GM21576 (cell line): ENCODE measurements around the gene SLK.
A peak's percentile ranks its signal among the peaks of the same experiment; 100 is the strongest.

Experiments used
- ATAC-seq: cut with Tn5 transposase; IDR thresholded peaks from one replicate; pipeline ENCODE4 v1.9.1; 2021; ENCODE audit warnings: mild to moderate bottlenecking, moderate library complexity; ENCODE audit not compliant: unreplicated experiment

The SLK gene

DNA sequence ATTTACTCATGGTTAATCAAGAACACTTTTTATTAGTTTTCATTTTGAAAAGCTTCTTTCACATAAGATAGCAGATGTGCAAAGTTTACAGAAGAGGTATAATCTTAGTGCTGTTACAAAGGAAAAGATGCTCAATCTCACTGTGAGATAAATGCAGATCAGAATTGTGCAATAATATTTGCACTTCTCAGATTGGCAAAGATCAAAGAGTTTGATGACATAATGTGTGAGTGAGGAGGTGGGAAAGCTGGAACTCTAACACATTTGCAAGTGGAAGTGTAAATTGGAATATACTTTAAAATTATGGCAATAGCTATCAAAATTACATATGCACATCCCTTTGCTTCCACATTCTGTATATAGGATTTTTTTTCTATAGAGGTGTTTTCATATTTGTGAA, 27.4 kb upstream of the SLK start:
- no peak for ATAC-seq

DNA sequence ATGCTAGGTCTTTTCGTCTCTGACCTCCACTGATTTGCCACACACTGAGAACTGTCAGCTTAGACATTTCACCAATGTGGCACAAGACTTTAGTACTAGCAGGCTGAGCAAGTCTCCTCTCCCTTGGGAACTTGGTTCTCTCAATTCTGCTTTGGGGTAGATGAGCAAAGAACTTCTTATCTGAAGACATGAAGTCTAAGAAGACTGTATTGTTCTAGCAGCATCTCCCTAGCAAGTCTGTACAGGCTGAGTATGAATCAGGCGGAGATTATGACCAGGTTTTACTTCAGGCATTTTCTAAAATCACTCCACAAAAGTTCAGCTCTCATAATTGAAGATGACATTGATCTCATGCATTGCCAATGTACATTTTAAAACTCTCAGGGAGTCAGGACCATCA, 25.1 kb upstream of the SLK start:
- no peak for ATAC-seq

DNA sequence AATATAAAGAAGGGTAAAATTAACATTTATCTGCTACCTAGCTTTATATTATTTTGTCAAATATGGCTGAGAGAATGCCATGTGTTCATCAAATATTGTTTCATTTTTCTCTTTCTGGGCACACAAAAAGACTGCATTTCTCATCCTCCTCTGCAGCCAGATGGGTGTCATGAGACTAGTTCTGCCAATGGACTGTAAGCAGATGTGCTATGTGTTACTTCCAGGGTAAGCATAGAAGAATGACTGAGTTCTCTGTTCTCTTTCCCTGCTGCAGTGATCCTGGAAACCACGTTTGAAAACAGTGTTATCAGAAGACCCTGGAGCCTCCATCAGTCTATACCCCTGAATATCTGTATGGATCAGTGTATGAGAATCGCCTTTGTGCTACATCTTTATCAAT, 24.1 kb upstream of the SLK start:
- ATAC-seq = no peak

DNA sequence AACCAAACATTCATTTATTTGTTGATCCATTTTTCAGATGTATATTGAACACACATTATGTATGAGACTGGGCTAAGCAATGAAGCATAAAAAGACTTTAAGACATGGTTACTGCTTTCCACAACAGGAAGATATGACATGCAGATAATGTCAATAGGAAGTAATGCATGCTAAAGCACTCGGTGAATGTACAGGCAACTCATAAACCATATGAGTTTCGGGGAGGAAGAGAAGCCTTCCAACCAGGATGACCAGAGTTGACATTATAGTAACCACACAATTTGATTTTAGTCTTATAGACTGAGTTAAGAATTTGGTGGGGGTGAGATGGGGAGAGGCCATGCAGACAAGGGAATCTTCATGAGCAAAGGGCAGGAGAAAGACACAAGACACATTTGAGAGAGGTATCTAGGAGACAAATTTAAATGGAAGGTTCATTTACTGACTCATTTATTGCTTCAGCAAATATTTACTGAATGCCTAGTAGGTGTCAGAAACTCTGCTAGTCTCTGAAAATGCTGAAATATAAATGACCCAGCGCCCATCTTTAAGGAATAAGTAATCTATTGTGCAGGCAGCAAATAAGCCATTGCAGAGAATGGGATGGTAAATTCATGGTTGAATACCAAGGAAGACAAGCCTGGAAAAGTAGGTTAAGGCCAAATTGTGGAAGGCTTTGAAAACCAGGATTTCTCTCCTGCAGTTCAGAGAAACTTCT, 19.0 kb upstream of the SLK start:
- no peak for ATAC-seq

DNA sequence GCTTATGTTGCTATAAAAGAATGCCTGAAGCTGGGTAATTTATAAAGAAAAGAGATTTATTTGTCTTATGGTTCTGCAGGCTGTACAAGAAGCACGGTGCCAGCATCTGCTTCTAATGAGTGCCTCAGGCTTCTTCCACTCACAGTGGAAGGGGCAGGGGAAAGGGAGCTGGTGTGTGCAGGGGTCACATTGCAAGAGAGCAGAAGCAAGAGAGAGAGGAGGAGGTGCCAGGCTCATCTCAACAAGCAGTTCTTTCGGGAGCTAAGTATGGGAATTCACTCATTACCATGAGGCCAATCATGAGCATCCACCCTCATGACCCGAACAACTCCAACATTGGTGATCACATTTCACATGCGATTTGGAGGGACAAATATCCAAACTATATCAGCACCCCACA, 17.2 kb upstream of the SLK start:
- no peak for ATAC-seq

DNA sequence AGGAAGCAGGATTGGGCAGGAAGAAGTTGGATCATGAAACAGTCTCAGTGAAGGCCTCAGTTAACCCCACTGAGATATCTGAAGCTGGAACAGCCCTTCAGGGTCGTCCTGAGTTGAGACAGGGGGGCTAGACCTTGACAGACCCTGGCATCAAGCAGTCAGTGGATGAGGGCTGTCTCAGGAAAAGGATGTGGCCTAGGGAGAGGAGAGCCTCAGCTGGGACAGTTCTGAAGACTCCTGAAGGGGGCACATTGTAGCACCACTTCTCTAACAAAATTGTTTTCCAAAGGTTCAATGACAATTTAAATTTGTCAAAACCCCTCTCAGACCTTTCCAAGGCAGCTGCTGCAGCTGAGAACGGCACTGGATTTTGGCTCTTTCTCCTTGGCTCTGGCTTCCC, 15.8 kb upstream of the SLK start:
- no peak for ATAC-seq

DNA sequence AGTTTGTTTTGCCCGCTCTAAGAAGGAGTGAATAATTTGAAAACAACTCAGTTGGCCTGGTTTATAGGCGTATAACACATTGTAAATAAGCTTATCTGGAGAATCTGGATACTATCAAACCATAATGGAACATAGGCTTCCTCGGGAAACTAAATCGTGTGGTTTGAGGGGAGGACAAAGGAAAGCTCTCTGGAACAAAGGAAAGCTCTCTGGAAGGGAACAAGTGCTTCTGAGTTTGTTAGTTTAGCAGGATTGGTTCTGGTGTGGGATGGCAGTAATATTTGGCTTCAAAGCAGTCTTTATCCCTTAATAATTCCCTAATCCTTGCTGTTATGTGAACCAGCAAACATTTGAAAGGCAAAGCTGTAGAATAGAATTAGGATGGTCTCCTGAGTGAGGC, 15.0 kb upstream of the SLK start:
- ATAC-seq = no peak

DNA sequence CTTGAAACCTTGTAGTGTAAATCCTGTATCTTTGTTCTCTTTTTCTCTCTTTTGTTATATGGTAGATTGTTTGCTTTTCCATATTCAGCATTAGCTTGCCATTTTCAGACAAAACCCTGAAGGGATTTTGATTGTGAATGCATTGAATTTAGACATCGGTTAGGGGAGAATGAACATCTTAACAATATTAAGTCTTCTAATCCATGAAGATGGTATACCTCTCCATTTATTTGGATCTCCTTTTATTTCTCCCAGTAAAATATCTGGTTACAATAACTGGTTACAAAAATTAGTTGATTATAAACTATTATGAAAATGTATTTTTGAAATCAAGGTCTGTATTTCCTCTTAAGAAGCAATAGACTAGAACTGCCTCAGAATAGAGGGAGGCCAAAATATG, 12.4 kb upstream of the SLK start:
- ATAC-seq = no peak

DNA sequence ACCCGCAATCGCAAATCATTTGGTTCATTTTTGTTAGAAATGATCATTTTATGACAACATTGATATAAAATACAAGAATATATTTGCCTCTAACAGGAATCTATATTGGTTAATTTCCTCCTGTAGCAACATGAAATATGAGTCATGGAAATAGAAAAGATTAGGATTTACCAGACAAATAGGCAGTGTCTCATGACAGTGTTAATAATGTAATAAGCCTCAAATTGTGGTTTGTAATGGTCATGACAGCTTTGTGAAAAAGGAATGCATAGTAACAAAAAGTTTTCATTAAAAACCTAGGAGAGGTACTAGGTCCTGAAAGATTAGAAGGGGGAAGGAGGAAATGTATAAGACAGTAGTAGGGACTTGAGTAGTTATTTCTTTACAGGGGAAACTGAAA, 7.9 kb upstream of the SLK start:
- ATAC-seq = no peak

DNA sequence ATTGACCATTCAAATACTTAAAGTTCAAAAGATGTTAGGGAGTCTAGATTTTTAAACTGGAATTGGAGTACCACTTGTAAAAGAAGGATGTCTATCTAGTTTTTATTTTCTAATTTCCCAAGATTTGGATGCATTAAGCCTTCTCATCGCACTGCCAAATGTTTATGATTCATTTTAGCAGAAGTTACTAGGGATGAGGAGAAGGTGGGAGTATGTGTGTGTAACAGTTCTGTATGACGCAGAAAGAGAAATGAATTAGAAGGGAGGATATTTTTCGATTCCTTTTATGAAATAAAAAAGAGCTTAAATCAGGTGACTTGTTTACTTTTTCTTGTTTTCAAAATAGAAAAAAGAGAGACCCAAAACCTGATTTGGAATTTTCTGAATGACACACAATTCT, 6.8 kb upstream of the SLK start:
- ATAC-seq = no peak

DNA sequence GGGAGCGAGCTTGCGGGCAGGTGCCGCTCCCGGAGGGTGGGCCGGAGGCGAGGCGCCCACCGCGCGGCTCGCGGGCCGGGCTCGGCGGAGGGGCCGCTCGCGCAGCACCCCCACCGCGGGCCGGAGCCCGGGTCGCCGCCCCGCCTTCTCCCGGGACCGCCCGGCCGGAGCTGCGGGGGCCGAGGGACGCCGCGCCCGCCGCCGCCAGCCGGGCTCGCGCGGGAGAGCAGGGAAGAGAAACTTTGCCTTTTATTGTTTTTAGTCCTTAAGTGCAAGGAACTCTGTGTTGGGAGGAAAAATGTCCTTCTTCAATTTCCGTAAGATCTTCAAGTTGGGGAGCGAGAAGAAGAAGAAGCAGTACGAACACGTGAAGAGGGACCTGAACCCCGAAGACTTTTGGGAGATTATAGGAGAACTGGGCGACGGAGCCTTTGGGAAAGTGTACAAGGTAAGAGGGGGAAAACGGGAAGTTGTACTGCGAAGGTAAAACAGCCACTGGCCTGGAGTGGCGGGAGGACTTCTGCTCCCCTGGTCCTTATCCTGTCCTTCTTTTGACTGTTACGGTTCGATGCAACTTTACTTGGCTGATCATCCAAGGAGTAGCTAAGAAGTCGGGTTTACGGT, 620 bp downstream of the SLK start:
- peak; percentile 32 for ATAC-seq

DNA sequence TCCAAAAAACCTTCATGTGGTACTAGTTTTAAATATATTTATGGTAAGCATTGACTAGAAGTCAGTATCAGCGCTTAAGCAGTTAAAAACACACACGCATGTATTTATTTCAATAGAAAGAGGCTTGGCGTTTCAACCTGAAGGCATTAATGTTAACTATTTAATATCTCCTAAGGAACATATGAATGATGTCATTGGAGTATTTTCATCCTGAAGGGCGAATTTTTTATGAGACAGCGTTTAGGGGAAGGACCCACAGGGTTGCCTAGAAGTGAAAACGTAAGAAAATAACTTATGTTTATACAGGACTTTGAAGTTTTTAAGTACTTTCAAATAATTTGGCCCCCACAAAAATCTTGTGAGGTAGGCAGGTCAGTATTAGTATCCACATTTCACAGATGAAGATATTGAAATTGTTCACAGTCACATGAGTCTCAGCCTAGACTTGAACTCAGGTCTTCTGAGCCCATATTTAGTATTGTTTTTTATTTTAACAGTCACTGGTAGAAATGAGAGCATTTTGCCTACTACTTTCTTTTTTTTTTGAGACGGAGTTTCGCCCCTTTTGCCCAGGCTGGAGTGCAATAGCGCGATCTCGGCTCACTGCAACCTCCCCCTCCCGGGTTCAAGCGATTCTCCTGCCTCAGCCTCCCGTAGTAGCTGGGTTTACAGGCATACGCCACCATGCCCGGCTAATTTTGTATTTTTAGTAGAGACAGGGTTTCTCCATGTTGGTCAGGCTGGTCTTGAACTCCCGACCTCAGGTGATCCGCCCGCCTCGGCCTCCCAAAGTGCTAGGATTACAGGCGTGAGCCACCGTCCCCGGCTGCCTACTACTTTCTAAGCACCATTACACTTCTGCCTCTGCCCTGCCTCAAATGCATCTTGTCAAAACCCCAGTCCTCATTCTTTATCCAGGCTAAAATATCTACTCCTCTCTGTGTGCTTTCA, 1.8 kb downstream of the SLK start:
- ATAC-seq = no peak

DNA sequence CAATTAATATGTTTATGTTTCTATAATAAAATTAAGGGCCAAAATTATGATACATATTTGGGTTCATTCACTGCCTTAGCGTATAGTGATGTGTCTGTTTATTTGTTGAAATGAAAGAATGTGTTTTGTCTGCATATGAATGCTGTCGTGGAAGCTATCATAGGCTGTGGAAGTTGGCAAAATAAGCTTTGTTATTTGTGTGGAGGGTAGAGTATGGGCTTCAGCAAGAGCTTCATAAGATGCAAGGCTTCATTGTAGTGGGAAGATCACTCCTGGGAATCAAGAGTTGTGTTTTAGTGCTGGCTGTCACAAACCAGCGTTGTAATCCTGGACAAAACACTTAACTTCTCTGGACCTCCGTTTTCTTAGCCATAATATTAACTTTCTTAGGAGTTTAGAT, 2.5 kb downstream of the SLK start:
- ATAC-seq = no peak

DNA sequence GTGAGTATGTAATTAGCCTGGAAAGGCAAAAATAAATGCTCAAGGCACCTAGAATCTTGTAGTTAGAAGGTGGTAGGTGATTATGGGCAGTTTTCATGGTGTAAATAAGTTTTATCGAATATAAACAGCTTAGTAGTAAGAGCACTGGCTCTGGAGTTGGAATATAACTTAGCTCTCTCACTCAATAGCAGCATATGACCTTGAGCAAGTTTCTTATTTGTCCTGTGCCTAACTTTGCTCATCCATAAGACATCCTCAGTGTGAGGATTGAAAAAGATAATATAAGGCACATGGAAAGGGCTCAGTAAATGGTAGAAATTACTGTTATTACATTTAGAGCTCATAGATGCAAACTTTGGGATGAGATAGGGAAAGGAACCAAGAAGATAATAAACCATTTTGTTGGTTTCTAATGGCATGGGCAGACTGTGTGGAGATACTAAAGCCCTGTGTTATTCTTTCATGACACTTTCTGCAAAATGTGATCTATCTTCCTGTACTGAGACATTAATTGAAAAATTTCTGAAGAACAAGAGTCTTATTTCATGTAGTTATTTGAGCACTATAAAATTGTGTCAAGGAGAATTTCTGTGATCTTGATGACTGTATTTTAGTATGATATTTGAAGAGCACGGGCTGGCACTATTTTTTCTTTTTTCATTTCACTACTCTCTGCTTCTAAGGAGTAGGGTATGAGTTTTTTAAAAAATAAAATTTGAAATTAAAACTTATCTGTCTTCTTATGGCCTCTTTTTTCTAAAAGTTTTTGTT, 3.1 kb downstream of the SLK start:
- no peak for ATAC-seq

DNA sequence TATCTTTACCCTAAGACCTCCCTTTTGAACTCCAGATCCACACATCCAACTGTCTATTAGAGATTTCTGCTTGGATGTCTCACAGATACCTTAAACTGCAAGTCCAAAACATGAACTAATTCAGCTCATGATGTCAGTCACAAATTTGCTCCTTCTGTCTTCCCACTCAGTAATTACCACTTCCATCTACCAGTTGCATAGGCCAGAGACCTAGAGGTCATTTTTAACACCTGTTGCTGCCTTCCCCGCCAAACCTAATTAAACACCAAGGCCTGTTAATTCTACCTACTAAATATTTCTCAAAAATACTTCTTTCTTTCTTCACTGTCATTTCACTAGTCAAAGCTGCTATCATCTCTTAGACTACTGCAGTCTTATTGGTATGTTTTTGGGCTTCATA, 8.2 kb downstream of the SLK start:
- no peak for ATAC-seq

DNA sequence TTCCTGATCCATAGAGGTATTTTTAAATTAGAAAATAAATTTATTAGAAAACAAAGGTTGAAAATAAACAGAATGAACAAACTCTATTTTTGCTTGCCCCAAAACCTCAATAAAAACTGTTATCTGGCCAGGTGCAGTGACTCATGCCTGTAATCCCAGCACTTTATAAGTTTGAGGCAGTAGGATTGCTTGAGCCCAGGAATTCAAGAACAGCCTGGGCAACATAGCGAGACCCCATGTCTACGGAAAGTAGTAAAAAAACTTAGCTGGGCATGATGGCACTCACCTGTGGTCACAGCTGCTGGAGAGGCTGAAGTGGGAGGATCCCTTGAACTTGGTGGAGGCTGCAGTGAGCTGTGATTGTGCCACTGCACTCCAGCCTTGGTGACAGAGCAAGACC, 10.3 kb downstream of the SLK start:
- no peak for ATAC-seq

DNA sequence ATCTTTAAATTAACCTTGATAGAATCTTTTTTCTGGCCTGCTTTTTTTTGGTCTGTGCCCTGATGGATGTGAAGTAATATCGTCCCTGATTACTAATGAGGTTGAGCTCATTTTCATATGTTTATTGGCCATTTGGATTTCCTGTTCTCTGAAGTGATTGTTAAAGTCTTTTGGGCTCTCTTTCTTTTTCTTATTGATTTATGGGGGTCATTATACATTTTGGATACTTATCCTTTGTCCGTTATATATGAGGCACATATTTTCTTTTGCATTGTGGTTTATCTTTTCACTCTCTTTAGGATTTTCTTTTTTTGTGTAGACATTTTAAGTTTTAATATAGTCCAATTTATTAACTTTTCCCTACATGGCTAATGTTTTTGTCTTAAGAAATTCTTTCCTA, 12.6 kb downstream of the SLK start:
- ATAC-seq = no peak

DNA sequence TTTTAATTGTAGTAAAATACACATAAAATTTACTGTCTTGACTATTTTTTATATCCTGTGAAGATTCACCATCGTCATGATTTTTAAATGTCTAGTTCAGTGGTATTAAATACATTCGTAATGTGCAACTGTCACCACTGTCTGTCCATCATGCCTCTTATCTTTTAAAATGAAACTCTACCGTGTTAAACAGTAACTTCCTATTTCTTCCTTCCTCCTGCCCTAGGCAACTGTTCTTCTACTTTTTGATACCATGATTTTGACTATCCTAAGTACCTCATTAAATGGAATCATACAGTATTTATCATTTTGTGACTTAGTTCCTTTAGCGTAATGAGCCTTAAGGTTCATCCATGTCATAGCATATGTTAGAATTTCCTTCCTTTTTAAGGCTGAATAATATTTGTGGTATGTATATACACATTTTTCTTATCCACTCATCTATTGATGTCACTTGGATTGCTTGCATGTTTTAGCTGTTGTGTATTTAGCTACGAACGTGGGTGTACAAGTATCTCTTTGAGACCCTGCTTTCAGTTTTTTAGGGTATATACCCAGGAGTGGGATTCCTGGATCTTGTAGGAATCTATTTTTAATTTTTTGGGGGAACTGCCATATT, 13.5 kb downstream of the SLK start:
- no peak for ATAC-seq

DNA sequence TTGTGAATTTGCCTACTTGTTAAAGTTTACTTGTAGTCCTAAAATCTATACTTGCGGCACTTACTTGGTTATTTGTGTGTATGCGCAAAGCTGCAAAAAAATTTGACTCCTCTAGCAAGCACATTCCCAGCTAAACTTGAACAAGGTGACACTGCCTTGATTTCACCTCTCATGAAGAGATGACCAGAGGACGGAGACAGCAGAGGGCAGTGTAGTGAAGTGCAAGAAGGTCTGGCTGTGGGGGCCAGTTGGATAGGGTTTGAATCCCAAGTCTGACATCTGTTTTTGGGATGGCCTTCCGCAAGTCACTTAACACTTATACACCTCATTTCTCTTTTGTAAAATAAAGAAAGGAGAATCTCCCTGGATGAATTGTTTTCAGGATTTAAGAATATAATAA, 15.7 kb downstream of the SLK start:
- no peak for ATAC-seq

DNA sequence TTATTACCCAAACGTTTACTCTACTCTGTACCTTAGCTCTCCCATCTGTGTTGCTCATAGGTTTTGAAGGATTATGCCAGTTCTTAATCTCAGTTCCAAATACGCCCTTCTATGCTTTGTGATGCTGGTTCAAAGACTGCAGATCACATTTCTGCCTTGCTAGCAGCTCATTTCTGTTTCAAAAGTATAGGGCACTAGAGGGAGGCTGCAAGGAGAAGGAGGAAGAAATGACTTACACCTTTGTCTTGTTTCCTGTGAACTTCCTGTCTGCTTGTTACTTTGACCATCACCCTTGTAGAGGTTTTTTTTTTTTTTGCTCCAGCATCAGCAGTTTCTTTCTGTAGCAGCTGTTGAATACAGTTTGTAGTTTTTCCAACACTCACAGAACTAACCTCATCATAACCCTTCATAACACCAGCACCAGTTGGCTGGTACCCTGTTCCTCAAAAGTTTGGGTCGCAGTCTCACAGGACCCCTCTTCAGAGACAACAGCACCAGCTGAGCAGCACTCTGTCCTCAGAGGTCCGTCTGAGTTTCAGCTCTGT, 16.5 kb downstream of the SLK start:
- peak; percentile 91 for ATAC-seq
